DOHH2 (cell line): ENCODE measurements around the gene GP5.

ENCODE experiments used
- EZH2phosphoT487 ChIP-seq: fragments of 200-600 bp; sonication (generic); IDR thresholded peaks from 2 replicates; pipeline ENCODE4 v1.6.1; 2017; ENCODE audit warnings: borderline replicate concordance, mild to moderate bottlenecking, antibody characterized with exemption, low read length, moderate library complexity, mixed read lengths
- TF ChIP-seq, protein P1 (sequence below): fragments of 200-600 bp; sonication (generic); IDR thresholded peaks from one replicate; pipeline ENCODE4 v1.5.1; 2014; ENCODE audit warnings: antibody characterized with exemption, mild to moderate bottlenecking, low read depth, low read length; ENCODE audit not compliant: poor library complexity, severe bottlenecking

DNA sequence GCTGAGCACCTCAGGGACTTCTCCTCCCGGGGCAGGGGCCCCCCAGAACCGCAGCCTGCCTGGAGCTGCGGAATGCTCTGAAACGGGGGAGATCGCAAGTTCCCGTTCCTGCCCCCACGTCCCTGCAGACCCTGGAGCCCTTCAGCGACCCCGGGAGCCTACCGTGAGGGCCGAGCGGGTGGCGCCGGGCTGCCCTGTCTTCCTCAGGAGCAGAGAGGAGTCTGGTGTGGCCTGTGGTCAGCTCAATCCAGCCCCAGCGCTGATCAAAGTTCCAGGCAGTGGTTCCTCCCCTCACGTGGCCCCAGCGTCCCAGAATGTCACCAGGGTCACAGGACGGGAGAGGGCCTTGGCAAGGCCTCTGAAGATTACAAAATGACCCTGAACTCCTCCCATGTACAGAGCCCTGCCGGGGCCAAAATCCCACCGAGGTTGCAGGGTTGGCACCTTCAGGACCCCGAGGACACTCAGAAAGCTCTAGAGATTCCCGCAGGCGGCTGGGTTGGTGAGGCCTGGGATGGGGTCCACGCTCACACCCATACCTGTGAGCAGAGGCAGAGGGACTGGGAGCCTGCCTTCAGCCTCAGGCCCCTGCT is 47.9 kb downstream of the GP5 start, which contains the start of gene CPN2:
- TF ChIP-seq, protein P1, sequence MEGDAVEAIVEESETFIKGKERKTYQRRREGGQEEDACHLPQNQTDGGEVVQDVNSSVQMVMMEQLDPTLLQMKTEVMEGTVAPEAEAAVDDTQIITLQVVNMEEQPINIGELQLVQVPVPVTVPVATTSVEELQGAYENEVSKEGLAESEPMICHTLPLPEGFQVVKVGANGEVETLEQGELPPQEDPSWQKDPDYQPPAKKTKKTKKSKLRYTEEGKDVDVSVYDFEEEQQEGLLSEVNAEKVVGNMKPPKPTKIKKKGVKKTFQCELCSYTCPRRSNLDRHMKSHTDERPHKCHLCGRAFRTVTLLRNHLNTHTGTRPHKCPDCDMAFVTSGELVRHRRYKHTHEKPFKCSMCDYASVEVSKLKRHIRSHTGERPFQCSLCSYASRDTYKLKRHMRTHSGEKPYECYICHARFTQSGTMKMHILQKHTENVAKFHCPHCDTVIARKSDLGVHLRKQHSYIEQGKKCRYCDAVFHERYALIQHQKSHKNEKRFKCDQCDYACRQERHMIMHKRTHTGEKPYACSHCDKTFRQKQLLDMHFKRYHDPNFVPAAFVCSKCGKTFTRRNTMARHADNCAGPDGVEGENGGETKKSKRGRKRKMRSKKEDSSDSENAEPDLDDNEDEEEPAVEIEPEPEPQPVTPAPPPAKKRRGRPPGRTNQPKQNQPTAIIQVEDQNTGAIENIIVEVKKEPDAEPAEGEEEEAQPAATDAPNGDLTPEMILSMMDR = no peak
- TF ChIP-seq EZH2phosphoT487 = no peak
